NCI-H524 (cell line): ENCODE results near the gene ACP1.

ENCODE experiments used
- DNase-seq, 2 experiments: peaks; one replicate each; lab custom pipeline; 2025; lab: John Stamatoyannopoulos, UW

ACP1 gene

GRCh38 chr2:255195-255594, 9.6 kb upstream of the ACP1 start:
- DNase-seq, result no peak

GRCh38 chr2:256094-256493, 8.7 kb upstream of the ACP1 start:
- DNase-seq, result no peak

DNA sequence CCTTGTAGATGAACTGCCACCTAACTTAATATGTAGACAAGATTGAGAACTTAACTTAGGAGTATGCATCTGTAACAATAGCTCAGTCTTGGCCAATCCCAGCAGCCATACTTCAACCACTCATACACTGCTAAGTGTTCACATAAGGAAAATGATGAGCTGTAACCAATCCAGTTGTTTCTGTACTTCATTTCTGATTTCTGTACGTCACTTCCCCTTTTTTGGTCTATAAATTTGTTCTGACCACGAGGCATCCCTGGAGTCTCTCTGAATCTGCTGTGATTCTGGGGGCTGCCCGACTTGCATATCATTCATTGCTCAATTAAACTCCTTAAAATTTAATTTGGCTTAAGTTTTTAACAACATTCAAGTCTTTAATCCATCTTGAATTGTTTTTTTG, 7.3 kb upstream of the ACP1 start:
- no peak for DNase-seq

GRCh38 chr2:257842-258241, 6.9 kb upstream of the ACP1 start:
- no peak for DNase-seq

DNA sequence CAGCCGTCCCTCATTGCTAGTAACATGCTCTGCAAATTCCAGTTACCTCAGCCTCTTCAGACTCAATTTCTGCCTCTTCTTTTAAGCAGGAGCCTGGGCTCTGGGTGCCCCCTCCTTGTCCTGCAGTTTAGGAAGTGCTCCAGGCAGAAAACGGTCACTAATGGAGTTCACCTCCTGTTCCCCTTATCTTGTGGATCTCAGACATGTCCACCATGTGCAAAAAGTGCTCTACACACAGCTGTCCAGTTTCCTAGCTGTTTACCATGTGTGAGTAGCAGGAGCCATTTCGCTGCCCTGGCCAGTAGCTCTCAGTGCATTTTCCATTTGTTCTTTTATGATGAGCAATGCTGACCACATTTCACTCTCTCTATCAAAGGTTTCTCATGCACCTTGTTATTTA, 5.8 kb upstream of the ACP1 start:
- DNase-seq, result no peak

- DNase-seq, result no peak
These were observed 4.9 kb upstream of the ACP1 start for GRCh38 chr2:259789-260331.

DNA sequence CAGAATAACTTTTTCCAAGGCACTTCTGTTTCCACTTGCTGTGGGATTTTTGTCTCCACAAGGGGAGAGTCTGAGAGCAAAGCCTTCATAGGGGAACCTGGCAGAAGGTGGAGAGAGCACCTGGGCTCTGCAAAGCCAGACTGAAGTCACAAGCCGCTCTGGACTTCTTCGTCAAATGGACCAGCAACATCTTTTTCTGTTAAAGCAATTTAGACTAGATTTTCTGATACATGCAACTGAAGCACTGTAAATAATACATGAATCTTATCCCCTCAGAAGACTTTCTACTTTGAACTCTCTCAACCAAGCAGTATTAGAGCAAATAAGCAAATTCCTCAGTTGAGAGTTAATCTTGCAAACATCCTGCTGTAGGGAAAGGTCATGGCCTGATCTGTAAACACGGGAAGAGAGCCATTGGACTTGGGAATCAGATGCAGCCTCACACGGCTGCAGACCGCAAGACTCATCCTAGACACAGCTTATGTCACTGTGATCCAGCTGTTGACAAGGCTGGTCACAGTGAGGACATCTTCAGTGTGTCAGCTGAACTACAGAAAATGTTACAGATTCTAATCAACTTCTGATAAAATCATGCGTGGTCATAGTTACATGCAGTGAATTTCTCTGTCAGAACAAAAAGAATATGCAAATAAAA, 4.1 kb upstream of the ACP1 start:
- no peak for DNase-seq

GRCh38 chr2:262117-262516, 2.6 kb upstream of the ACP1 start:
- DNase-seq, result no peak

GRCh38 chr2:263022-263738, 1.6 kb upstream of the ACP1 start:
- no peak for DNase-seq

DNA sequence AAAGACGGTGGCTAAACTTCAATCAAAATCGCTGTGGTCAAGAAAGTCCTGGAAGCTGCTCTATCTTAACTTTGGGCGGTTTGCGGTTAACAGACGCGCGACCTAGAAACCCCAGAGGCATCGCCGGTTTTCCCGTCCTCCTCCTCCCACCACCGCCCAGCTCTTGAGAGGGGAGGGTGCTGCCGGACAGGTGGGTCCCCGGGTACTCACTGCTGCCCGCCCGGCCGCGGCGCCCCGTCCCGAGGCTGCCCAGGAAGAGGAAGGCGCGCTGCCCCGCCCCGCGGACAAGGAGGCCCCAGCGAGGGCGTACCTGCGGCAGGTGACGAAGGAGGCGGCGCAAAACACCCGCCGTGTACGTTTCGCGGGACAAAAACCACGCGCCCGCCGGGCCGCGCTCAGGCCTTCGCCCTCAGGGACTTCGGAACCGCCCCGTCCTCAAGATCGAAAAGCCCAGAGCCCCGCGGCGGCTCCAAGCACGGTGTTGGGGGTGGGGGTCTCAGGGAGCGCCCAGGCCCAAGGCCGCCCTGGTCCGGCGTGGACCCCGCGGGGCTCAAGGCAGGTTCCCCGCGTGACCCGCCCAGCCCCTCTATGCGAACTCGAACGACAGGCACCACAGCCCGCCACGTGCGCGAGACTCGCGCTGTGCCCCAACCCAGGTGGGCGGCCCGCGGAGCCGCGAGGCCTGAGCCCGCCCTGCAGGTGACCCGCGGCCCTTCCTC, 814 bp upstream of the ACP1 start, which contains the start of gene SH3YL1:
TSS of gene SH3YL1 (minus strand) at position 259 of the 719 bp plus-strand sequence. CDS start at position 211, 48 bp downstream.
- DNase-seq, result no peak

GRCh38 chr2:268323-268722, 3.6 kb downstream of the ACP1 start:
- DNase-seq, result no peak

GRCh38 chr2:269356-270030, 4.7 kb downstream of the ACP1 start:
- no peak for DNase-seq

- no peak for DNase-seq
These were observed 6.1 kb downstream of the ACP1 start for GRCh38 chr2:270861-271260.

- DNase-seq, result no peak
These were observed 7.2 kb downstream of the ACP1 start for GRCh38 chr2:271917-272316.

- no peak for DNase-seq
These were observed 8.6 kb downstream of the ACP1 start for GRCh38 chr2:273333-273732.

GRCh38 chr2:274503-274902, 9.8 kb downstream of the ACP1 start:
- no peak for DNase-seq

- DNase-seq, result no peak
These were observed 10.7 kb downstream of the ACP1 start for GRCh38 chr2:275466-275865.

DNA sequence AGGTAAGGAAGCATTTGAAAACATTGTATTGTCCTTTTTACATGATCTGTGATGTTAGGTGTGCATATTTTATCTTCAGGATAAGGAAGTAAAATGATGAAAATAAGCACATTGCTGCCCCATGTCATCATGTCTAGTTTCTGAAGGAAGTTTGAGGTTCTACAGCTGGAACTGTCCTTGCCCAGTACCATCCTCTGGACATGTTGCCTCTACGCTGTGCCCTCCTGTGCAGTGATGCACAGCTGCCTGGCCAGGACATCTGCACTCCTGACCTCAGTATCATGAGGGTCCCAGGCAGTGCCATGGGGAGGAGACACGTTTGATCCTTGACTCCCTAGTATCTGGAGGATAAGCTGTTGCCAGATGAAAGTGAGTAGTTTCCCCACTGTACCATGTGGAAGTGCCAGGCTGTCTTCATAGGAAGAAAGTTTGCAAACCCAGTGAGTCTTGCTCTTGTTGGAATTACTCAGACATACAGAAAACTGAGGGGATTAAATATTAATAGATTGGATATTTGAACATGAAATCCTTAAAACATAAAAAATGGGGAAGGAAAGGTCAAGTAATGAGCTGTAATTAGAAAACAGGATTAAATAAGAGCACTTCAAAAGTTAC, 13.7 kb downstream of the ACP1 start:
- DNase-seq, result peak in 1 of 2 experiments; percentile 19

DNA sequence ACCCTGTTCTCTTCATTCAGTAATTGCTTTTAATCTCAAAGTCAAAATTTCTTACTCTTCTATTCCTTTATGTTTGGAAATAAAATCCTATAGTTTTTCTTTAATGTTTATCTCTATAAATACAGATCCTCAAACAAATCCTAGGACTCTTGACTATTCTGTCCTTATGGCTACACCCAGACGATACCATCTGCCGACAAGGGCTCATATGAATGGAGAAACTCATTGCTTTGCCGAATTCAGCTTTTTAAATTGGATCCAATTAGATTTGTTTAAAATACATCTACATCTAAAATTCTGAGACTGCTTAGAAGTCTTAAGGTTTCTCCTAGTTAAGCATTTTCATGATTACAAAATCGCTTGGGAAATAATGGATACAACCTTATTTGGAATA, 14.2 kb downstream of the ACP1 start:
- peak in 1 of 2 experiments; percentile 44 for DNase-seq

- DNase-seq, result no peak
These were observed 14.6 kb downstream of the ACP1 start for GRCh38 chr2:279366-279765.

- DNase-seq, result no peak
These were observed 15.4 kb downstream of the ACP1 start for GRCh38 chr2:279956-280649.
